HEK293T (cell line): ENCODE data around the gene TMEM204.

ENCODE experiments used
- FOXA1 ChIP-seq: fragments of 450-650 bp; IDR thresholded peaks from 2 replicates; pipeline ENCODE4 v1.6.1; 2016; ENCODE audit warnings: mild to moderate bottlenecking
- LEF1 ChIP-seq: fragments of 450-650 bp; IDR thresholded peaks from 2 replicates; pipeline ENCODE4 v1.6.1; 2017; ENCODE audit warnings: mild to moderate bottlenecking, borderline replicate concordance
- NFRKB ChIP-seq: fragments of 450-650 bp; IDR thresholded peaks from 2 replicates; pipeline ENCODE4 v1.6.1; 2016; ENCODE audit warnings: mild to moderate bottlenecking, moderate library complexity
- SP1 ChIP-seq: fragments of 450-650 bp; IDR thresholded peaks from 2 replicates; pipeline ENCODE4 v1.6.1; 2017
- ZNF384 ChIP-seq: fragments of 450-650 bp; IDR thresholded peaks from 2 replicates; pipeline ENCODE4 v1.6.1; 2016
- TF ChIP-seq, protein P1 (sequence below): fragments of 450-650 bp; IDR thresholded peaks from 2 replicates; pipeline ENCODE4 v1.6.1; 2016

GRCh38 chr16:1487395-1488053, 45.9 kb upstream of the TMEM204 start:
- TF ChIP-seq SP1 (no peak), ZNF384 (no peak), NFRKB (no peak), LEF1 (no peak), FOXA1 (no peak)
- TF ChIP-seq, protein P1, sequence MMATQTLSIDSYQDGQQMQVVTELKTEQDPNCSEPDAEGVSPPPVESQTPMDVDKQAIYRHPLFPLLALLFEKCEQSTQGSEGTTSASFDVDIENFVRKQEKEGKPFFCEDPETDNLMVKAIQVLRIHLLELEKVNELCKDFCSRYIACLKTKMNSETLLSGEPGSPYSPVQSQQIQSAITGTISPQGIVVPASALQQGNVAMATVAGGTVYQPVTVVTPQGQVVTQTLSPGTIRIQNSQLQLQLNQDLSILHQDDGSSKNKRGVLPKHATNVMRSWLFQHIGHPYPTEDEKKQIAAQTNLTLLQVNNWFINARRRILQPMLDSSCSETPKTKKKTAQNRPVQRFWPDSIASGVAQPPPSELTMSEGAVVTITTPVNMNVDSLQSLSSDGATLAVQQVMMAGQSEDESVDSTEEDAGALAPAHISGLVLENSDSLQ, result no peak
